Measurements from ENCODE around the gene COBL. TPM values are rescaled to one million over a fixed set of nuclear protein-coding genes. Genes with fewer than 3 reads are reported as not detected.

The COBL gene
- polyA plus RNA-seq, 1 donor: 145 TPM

GRCh38 chr7:51306761-51307160 lies 9.8 kb downstream of the COBL start:
- DNase-seq: no peak

DNA sequence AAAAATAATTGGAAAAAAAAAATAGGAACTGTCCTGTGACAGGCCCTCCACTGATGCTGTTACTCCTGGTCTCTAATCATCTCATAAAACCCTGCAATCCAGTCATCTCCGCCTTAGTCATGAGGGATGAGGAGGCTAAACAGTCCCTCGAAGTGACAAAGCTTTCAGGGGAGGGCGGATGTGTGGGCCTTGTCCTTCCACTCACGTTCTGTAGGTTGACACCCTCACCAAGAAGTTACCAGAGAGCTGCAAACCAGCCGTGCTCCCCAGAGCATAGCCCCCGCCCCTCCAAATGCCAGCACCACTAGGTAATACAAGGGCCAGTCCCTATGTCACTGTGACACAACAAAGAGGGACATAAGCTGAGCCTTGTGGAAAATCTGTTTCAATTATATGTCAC lies 11.9 kb downstream of the COBL start:
- DNase-seq: no peak

- DNase-seq: no peak
Measured at GRCh38 chr7:51303142-51303525, 13.5 kb downstream of the COBL start.

GRCh38 chr7:51301806-51302205 lies 14.8 kb downstream of the COBL start:
- no peak for DNase-seq

DNA sequence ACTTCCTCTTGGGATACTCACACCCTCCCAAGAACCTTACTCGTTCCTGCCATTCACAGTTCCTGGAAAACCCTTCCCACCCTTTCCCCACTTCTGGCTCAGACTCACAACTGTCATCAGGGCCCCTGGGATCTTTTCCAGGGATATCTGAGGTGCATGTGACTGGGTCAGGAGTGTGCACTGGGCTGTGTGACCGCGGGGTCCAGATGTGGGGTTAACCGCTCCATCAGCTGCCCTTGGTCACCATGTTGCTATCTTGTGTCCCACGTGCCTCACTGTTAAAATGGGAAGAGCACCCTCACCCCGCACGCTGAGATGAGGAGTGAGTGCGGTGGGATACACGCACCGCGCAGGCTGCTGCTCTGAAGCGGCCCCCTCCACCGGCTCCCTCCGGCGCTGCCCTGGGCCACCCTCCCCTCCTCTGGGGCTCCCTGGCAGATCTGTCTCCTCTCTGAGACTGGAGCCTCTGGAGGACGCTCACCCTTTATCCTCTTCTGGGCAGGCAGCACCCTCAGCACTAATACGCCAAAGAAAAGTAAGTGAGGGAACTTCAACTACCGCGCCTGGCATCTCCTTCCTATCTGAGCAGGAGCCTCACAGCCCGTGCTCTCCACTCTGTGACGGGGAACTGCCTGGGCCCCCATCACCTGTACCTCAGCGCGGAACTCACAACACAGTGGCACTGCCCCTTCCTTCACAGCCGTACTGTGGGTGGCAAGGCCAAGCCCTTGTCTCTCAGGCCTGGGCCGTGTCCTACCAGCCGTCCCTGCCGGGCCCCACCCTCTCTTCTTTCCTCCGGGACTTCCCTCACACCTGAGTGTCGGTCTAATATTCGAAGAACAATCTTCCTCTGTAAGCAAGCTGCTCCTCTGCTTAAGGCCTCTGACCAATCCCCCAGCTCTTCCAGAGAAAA lies 15.6 kb downstream of the COBL start:
- no peak for DNase-seq

DNA sequence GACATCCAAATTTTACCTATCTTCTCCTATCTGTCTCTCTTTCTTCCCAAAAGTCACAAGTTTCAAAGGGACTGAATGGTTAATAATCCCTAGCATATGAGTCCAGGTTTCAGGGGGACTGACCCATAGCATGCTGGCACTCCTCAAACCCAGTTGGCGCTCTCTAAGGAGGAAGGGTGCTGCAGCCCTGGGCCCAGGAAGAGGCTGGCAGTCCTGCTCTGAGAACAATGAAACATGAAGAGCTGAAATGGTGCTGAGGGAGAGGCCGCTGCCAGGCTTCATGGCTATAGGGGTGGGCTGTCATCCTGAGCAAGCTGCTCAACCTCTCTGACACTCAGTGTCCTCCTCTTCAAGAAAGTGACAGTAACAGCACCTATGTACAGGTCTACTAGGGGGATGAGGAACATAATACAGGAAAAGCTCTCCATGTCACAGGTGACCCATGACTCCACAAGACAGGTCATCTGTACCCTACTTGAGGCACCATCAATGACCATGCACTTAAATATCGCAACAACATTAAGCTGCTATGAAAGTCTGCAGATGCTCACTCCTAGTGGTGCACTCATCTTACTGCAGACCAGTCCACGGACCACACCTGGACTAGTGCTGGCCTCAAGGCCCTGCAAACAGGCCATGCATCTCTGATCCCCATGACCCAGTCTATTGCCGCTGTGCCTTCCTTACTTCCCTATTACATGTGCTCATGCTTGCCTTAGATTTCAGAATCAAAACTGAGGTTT lies 17.0 kb downstream of the COBL start:
- no peak for DNase-seq

DNA sequence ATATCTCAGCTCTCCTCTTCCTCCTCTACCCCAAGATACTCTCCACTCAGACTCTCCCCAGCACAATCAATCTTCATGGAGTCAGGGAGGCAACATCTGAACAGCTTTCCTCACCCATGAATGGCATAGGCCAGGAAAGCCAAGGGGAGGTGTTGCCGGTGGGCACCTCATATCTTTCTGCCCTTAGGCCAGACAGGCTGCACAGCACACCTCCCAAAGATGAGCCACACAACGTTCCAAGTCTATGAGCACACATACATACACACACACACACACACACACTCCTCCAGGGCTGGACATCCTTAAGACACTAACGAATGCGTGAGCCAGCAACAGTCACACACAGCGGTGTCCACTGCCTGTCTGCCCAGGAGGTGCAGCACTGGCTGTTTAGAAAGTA lies 17.7 kb downstream of the COBL start:
- no peak for DNase-seq

- DNase-seq: no peak
Measured at GRCh38 chr7:51297986-51298385, 18.6 kb downstream of the COBL start.

GRCh38 chr7:51295440-51296245 lies 21.0 kb downstream of the COBL start:
- no peak for DNase-seq

DNA sequence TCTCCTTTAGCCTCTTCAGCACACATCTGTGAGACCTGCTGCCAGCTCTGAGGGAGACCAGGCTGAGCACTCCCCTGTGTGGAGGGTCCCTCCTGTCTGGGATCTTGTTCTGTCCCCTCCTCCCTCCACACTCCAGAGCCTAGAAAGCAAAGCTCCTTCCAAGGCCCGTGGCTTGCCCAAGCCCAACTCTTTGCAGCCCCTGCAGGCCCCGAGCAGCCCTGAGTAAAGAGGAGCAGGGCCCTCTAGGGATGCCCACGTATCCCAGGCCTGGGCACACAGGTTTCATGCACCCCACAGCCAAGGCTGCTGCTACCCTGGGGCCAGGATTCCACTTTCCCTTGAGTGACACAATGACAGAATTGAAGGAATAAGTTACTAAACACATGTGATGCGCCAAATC lies 24.0 kb downstream of the COBL start:
- DNase-seq: no peak

GRCh38 chr7:51290702-51291540 lies 25.7 kb downstream of the COBL start:
- DNase-seq: no peak

DNA sequence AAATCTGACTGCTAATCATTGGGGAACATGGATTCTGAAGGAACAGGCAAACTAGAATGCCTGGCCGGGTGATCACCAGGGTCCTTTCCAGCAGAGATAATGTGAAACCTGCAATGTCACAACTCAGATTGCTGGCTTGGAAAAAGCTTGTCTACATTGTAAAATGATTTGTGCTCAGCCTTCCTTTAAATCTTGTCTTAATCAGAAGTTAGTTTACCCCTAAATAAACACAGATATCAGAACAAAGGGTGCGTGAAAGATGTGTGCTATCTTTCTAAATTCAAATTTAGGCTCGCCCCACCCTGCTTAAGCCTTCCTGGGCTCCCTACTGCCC lies 26.3 kb downstream of the COBL start:
- DNase-seq: no peak

- DNase-seq: no peak
Measured at GRCh38 chr7:51289623-51290303, 26.8 kb downstream of the COBL start.

DNA sequence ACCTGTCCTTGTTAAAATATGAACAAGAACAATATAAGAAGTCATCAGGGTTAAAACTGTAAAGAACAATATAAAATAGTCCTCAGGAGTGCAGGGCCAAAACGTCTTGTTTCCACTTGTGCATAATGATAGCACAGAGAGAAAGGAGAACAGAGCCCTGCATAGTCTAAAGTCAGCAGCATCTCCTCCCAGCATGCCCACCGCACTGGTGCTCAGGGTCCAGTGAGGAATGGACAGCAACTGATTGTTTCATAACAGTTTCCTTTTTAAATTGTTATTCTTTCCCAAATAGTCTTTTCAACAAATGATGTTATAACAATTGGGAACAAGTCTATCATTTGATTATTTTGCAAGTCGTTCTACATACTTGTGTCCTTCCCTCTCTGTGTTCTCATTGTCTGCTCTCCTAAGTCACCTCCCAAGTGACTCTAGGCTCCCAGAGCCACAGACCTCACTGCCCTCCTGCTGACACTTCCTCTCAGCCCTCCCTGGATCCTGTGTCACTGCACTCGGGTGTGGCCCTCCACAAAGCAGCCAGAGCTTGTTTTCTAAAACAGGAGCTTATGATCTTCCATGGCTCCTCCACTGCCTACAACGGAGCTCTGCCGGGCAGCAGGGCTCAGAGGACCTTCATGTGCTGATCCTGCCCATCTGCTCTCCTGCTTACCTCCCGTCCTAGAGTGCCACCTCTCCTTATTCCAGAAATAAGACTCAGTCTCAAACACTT lies 27.6 kb downstream of the COBL start:
- DNase-seq: no peak

DNA sequence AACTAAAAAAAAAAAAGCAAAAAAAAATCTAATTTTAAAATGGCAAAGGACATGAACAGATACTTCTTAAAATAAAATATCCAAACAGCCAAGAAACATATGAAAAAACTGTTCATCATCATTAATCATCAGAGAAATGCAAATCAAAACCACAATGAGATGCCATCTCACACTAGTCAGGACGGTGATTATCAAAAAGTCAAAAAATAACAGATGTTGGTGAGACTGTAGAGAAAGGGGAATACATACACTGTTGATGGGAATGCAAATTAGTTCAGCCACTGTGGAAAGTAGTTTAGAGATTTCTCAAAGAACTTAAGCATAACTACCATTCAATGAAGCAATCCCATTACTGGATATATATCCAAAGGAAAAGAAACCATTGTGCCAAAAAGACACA lies 30.2 kb downstream of the COBL start:
- no peak for DNase-seq

GRCh38 chr7:51280156-51280555 lies 36.5 kb downstream of the COBL start:
- no peak for DNase-seq

DNA sequence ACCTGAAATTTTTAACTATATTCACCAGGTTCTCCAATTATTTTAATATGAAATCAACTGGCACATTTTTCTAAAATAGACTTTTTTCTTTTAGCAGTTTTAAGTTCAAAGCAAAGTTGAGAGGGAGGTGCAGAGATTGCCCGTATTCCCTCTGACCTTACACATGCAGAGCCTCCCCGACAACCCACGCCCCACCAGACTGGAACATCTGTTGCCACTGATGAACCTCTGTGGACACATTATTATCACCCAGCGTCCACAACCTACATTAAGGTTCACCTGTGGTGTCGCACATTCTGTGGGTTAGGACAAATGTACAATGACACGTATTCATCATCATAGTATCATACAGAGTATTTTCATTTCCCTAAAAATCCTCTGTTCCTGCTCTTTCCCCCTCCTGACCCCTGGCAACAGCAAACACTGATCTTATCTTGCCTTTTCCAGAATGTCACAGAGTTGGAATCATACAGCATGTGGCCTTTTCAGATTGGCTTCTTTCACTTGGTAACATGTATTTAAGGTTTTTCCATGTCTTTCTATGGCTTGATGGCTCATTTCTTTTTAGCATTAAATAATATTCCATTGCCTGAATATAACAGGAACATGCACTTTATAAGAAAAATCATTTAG lies 37.1 kb downstream of the COBL start:
- no peak for DNase-seq

DNA sequence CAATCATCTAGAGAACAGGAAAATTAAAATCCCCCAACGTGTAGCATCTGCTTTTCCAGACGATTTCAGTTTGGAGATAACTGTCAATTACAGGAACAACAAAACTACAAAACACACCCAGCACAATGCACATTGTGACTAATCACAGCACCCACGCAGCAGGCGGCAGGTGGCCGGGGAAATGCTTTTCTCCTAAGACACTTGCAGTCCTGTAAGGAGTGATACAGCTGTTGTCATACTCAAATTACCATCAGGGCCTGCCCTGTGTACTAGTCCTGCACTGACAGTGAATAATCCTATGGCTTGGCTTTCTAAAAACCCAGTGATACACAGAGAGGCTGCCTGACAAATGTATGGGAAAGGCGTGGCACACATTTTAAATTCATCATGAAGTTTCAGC lies 37.8 kb downstream of the COBL start:
- no peak for DNase-seq

DNA sequence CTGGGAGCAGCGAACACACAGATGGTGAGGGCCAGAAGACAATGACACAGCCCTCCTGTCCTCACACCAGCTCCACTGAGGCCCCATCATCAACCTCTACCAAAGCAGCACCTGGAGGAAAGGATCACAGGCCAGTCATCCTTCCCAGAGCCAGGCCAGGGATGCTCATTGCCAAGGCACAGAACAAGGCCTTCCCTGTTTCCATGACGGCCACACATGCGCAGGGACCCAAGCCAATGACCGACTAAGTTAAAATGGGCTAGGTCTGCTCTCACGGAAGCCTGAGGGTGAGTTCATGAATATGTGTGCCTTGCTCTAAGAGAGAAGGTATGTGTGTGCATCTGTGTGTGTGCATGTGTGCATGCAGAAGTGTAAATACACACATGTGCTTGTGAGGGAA lies 39.6 kb downstream of the COBL start:
- DNase-seq: no peak

GRCh38 chr7:51276091-51276605 lies 40.5 kb downstream of the COBL start:
- DNase-seq: no peak
